T-helper 1 cell treated with Interleukin-12 subunit alpha and Interleukin-12 subunit beta and Interleukin-4 antibody, amounts not matched to agents 30 ng/mL and 1 ng/mL, for 36 hours (primary cell): ENCODE results near the gene TMEM163. TPM values are rescaled to one million over a fixed set of nuclear protein-coding genes. Genes with fewer than 3 reads are reported as not detected.
"Not testable (repeated sequence)": the region's sequence is repeated elsewhere in the genome, so short reads cannot be mapped to it uniquely, and the experiment has no call there.

Experiments
- intact Hi-C: fragments of 100-400 bp; cut with micrococcal nuclease; formaldehyde crosslinking; loops from one replicate; pipeline ENCODE4 v1.15.1; 2024
- total RNA-seq: library from RNA; stranded (reverse); gene quantifications from 2 replicates; pipeline ENCODE4 v1.2.3, GENCODE V29; 2022

The TMEM163 gene
- total RNA-seq, 1 donor from 2014 or later = 0.29 TPM

DNA sequence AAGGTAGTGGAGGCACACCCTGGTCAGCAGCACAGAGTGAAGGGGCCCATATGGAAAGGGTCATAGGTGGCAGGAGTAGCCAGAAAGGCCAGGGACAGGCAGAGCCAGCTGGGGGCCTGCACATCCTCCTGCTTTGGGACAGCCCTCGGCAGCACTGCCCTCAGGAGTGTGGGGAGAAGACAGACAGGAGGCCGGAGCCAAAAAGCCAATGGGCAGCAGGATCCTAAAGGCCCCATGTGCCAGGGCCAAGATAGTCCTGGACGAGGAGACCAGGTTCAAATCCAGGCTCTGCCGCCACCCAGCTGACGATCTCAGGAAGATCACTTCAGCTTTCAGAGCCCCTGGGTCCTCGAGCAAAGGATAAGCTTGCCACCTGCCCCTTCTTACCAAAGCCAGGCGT is 220.1 kb downstream of the TMEM163 start:
- intact Hi-C loops = no loop called here

DNA sequence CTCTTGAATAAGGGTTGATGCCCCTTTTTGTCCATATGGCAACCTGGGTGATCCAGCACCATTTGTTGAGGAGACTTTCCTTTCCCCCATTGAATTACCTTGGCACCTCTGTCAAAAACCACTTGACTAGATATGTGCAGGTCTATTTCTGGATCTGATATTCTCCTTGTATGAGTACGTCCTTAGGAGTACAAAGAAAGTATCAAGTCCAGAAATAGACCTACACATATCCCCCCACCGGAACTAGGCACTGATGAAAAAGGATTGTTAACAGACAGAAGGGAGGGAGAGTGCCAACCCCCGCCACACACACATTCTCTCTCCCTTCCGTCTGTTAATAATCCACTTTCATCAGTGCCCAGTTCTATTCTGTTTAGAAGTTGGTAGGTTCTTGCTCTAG is 225.0 kb downstream of the TMEM163 start:
- intact Hi-C loops = no loop called here

GRCh38 chr2:134491771-134492441 is 226.9 kb downstream of the TMEM163 start:
- intact Hi-C loops = no loop called here

DNA sequence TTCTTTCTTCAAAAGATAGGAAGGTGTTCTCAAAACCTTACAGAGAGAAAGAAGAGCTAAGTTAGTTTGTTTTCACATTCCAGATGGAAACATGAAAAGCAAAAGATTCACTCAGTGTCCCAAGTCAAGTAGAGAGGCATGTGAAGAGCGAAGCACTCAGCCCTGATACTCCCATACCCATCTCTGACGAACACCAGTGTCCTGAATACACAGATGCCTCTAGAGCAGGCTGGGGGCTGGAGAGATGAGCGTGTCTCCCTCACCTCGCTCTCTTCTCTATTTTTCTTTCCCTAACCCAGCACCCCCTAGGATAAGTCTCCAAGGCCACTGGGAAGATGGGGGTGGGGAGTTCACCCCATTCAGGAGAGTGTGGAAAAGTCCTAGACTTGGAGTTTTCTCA is 227.8 kb downstream of the TMEM163 start:
- intact Hi-C loops = no loop called here

DNA sequence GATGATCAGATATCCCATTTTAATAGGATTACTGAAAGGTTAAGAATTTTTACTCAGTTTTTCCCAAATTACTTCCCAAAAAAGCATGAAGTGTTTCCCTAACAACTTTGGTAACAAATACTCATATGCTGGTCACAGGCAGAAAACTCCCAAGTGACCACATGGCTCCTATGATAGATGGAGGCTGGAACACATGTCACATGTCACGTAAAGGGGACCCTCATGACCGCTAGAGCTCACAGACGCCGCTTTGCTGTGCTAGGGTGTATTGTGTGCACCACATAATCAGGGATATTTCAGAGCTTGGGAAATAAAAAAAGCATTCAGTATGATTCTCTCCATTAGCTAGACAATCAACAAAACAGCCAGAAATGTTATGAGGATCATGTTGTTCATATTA is 228.2 kb downstream of the TMEM163 start:
- intact Hi-C loops = no loop called here

DNA sequence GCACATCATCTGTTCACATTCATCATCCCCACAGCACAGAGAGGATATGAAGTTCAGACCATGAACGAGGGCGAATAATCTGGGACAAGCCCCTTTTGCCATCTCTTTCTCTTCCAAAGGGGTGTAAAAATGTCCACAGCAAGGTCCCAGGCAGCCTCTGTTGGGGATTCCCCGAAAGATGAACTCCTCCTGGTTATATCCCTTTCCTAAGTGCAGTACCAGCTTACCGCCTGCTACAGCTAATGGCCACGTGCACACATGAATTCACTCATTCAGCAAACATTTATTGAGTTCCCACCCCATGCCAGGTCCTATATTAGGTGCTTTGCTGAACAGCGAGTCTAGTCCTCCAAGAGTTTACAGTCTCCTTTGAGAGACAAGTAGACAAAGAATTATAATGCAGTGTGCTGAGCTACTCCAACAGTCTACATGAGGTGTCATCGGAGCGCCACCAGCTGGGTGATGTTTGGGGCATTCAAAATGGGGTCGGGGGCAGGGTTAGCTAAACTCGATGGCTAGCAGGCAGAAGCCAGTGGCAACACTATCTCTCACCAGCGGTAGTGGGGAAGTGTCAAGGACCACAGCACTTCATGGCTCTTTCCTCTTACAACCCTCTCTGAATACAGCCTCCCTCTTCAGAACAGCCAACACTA is 228.9 kb downstream of the TMEM163 start:
- intact Hi-C loops = no loop called here

GRCh38 chr2:134482766-134483340 is 235.9 kb downstream of the TMEM163 start:
- intact Hi-C loops = no loop called here

DNA sequence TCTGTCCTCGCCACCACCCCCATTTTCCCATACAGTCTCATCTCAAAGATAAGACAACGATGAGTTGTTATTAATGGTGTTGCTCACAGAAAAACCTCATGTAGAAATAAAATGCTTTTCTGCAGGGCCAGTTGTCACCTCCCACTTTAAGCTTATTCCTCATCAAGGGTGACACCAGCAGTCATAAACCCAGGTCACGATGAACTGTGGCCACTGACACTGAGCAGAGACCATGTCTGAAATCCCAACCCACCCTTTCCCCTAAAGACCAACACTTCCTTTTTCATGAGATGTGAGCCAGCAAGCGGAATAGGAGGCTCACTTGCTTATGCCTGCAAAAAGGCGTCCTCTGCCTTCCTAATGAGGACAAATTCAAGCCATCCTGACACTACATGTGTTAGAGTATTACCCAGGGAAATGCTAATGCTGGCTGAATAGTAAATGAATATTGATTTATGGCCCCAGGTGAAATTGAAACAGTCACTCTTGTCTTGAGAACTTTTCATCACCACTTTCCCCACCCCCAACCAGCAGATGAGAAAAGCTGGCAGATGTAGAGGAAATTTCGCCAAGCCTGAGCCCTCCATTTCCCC is 236.6 kb downstream of the TMEM163 start:
- intact Hi-C loops = no loop called here

DNA sequence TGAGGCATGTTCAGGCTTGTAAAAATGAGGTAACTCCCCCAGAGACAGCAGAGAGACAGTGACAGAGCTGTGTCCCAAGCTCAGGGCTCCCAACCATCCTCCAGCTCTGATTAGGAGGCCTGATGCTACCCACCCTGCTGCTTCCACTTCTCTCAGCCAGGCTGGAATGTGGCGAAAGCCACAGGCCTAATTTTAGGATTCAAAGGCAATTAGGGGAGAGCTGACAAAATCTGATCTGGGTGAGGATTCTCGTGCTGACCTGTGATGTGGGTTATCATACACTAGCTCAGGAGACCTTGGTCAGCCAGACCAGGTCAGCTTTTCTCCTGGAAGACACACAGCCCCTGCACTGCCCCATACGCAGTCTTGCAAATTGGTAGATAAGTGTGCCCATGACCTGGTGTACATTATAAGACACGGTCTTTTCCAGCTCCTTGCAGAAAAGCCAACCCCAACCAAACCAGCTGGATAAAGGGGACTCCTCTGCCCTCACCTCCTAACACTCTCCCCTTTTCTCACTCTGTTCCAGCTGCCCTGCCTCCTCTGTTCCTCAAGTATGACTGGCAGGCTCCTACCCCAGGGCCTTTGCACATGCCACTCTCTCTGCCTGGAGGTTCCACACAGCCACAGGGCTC is 239.0 kb downstream of the TMEM163 start:
- intact Hi-C loops = loop anchor here (2.0 kb wide), 1 partner anchor 23 kb away; no protein-coding TSS in a partner anchor

GRCh38 chr2:134476982-134477381 is 241.8 kb downstream of the TMEM163 start:
- intact Hi-C loops = not testable (repeated sequence)

- intact Hi-C loops = no loop called here
These were observed 248.1 kb downstream of the TMEM163 start for GRCh38 chr2:134470561-134471168.

GRCh38 chr2:134469516-134470115 is 249.2 kb downstream of the TMEM163 start:
- intact Hi-C loops = no loop called here

DNA sequence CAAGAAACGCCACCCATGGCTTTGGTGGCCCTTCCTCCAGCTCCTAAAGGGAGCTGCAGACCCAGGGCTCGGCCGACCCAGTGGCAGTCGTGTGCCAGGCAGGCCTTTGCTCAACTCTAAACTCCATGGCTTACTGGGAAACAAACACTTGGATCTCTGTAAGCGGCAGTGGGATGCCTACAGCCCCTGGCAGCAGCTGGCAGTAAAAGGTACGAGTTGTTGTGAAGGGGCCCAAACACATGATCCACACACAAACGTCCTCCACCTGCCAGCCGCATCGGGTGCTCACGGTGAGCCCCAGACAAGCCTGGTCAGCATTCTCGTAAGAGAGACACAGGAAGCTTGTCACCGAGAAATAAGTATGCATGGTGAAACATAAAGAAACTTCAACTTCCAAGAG is 250.0 kb downstream of the TMEM163 start:
- intact Hi-C loops = no loop called here

DNA sequence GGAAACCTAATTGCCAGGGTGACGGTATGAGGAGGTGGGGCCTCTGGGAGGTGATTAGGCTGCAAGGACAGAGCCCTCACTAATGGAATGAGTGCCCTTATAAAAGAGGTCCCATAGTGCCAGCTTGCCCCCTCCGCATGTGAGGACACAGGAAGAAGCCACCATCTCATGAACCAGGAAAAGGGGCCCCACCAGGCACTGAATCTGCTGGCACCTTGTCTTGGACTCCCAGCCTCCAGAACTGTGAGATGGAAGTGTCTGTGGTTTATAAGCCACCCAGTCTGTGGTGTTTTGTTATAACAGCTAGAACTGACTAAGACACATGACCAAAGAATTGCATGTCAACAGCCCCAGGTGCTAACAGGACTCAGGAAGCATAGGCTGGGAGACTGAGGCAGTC is 250.6 kb downstream of the TMEM163 start:
- intact Hi-C loops = no loop called here

- intact Hi-C loops = loop anchor here (1.0 kb wide), 2 partner anchors 226 to 432 kb away; no protein-coding TSS in a partner anchor
These were observed 252.7 kb downstream of the TMEM163 start for GRCh38 chr2:134466141-134466540.

DNA sequence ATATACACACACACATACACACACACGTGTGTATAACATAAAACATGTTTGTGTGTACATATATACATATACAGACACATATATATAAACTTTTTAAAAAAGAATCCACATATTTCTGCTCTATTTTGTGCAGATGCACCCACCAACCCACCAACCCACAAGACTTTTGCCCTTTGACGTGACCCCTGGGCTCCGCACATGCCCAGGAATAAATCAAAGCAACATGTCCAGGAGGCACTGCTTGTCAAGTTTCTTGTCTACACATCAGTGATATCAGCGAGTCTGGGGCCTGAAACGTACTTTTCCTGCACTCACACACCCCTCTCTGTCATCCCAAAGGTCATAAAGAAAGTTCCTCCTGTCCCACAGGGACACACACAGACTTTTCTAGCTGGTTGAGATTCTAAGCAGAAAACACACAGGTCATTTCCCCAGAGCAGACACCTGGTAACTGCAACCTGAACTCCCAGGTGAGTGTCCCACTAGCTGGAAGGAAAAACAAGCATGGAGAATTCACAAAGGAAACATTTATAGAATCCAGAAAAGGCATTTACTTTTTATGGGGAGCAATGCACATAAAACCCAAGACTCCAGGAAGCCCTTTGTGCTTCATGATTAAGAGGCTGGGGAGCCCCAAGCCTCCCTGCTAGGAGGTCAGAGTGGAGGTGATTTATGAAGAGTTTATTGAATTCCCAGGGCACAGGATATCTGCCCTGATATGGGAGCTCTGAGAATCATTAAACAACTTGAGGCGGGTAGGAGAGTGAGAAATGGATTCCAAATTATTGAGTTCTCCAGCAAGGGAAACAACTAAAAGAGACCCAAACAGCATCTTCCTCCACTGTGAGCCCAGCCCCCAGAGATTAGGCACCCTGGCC is 253.3 kb downstream of the TMEM163 start:
- intact Hi-C loops = loop anchor here (1.0 kb wide), 2 partner anchors 227 to 433 kb away; no protein-coding TSS in a partner anchor

GRCh38 chr2:134463699-134464022 is 255.1 kb downstream of the TMEM163 start:
- intact Hi-C loops = no loop called here

DNA sequence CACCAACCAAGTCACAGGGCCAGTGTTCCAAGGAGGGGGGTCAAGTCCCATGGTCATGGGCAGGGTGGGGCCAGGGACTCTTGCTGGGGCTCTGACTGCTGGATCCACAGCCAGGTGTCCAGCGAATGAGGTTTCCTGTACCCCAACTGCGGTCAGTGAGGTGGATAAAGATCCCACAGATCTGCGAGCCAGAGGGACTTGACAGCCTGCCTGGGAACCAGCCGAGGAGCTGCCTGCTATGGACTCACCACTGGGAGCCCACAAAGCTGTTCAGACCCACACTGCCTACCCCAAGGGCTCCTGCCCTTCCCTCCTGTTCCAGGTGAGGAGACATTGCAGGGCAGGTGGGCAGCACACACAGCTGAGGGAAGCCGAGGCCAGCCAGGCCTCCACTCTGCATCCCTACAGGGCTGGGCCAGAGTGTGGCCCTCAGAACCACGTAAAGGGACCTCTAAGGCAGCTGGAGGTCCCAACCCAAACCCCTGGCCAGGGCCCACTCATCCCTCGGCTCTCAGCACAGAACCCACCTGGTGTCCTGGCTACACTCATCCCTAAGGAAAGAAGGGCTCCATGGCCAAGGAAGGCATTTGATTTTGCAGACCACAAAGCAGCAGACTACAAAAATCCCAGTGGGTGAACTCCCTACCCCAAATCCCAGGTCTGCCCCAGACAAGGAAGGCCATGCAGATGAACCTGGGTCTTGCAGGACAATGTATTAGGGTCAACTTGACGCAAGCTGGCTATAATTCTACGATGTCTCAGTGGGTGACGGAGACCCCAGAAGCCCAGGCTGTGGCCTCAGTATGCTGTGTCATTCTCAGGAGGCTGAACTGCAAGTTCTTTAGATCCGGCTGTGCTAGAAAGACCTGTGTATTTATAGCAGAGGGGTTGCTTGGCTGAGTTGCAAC is 255.8 kb downstream of the TMEM163 start:
- intact Hi-C loops = no loop called here

GRCh38 chr2:134462275-134462674 is 256.5 kb downstream of the TMEM163 start:
- intact Hi-C loops = no loop called here
